ENCODE measurements around the gene ABLIM2.

The ABLIM2 gene

GRCh38 chr4:8158710-8159536 is at the start of gene ABLIM2:
TSS of gene ABLIM2 (minus strand) at chr4:8158813. CDS start at chr4:8158689, 124 bp downstream.
- no peak for FAIRE-seq

GRCh38 chr4:8207314-8207713 is 48.7 kb upstream of the ABLIM2 start:
- no peak for FAIRE-seq

- FAIRE-seq: no peak
Observed at GRCh38 chr4:8205749-8206611, 47.4 kb upstream of the ABLIM2 start.

GRCh38 chr4:8205241-8205707 is 46.7 kb upstream of the ABLIM2 start:
- FAIRE-seq: no peak

- FAIRE-seq: no peak
Observed at GRCh38 chr4:8204576-8205227, 46.1 kb upstream of the ABLIM2 start.

- FAIRE-seq: no peak
Observed at GRCh38 chr4:8203817-8204216, 45.2 kb upstream of the ABLIM2 start.

- FAIRE-seq: no peak
Observed at GRCh38 chr4:8203052-8203401, 44.4 kb upstream of the ABLIM2 start.

- no peak for FAIRE-seq
Observed at GRCh38 chr4:8202108-8203051, 43.8 kb upstream of the ABLIM2 start.

- FAIRE-seq: no peak
Observed at GRCh38 chr4:8201321-8201781, 42.7 kb upstream of the ABLIM2 start.

GRCh38 chr4:8200302-8200975 is 41.8 kb upstream of the ABLIM2 start:
- FAIRE-seq: no peak

GRCh38 chr4:8199594-8200301 is 41.1 kb upstream of the ABLIM2 start:
- no peak for FAIRE-seq

GRCh38 chr4:8198906-8199593 is 40.4 kb upstream of the ABLIM2 start, which contains the start of gene SH3TC1:
TSS of gene SH3TC1 (plus strand) at chr4:8199290. CDS start at chr4:8205195, 5,905 bp downstream.
- no peak for FAIRE-seq

- FAIRE-seq: no peak
Observed at GRCh38 chr4:8198206-8198905, 39.7 kb upstream of the ABLIM2 start.

GRCh38 chr4:8197521-8197920 is 38.9 kb upstream of the ABLIM2 start:
- no peak for FAIRE-seq

GRCh38 chr4:8195841-8196458 is 37.3 kb upstream of the ABLIM2 start:
- no peak for FAIRE-seq

GRCh38 chr4:8195431-8195830 is 36.8 kb upstream of the ABLIM2 start:
- FAIRE-seq: no peak

- no peak for FAIRE-seq
Observed at GRCh38 chr4:8194306-8195242, 36.0 kb upstream of the ABLIM2 start.
